B cell (primary cell): Measurements from ENCODE around the gene CTRL.

Experiments
- CTCF ChIP-seq: fragments of 200-600 bp; IDR thresholded peaks from one replicate; pipeline ENCODE4 v1.8.0; 2022; ENCODE audit warnings: antibody characterized with exemption, mild to moderate bottlenecking
- EZH2 ChIP-seq: IDR thresholded peaks from 2 replicates; pipeline ENCODE4 v1.6.1; 2012; ENCODE audit warnings: borderline replicate concordance, low read depth, mild to moderate bottlenecking, moderate library complexity, low read length; ENCODE audit not compliant: insufficient read depth, poor library complexity, severe bottlenecking

- no peak for TF ChIP-seq CTCF
- TF ChIP-seq EZH2 = no peak
Observed at GRCh38 chr16:67941469-67942199, 10.0 kb upstream of the CTRL start.
